ENCODE results near the gene GNPDA1. TPM values are rescaled to one million over a fixed set of nuclear protein-coding genes. Genes with fewer than 3 reads are reported as not detected.
A peak's percentile ranks its signal among the peaks of the same experiment; 100 is the strongest.
"Not testable (repeated sequence)": the region's sequence is repeated elsewhere in the genome, so short reads cannot be mapped to it uniquely, and the experiment has no call there.

Gene GNPDA1
- polyA plus RNA-seq, 1 donor (not counting 4 experiments of a cell fraction or from before 2014, with no cell fraction given), result 18.0 TPM

DNA sequence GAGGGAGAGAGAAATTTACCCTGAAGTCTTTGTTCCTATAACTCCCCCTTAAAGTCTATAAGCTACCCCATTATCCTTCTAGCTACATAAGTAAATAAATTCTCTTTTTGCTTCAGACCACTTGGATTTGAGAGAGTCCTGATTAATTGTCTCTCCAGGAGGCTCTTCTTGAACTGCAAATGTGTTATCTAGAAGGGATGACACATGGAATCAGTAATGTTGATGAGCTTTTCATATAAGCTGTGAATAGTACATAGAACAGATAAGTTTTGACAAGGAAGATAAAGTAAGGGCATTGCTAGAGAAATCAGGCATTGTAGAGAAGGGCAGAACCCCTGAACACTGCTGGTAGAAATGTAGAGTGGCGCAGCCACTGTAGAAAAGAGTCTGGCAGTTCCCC is 42.5 kb upstream of the GNPDA1 start:
- no peaks in the 10 kb centered on the region for H3K36me3 ChIP-seq (ENCODE audit: control insufficient read depth in 2 of 2, extremely low read depth in 1 of 2, insufficient read depth in 2 of 2, low read length in 2 of 2)
- no peaks in the 10 kb centered on the region for H3K9me3 ChIP-seq (ENCODE audit: control insufficient read depth, low read depth, low read length)
- no peak for DNase-seq (ENCODE audit: low read depth, low spot score)
- no peaks in the 10 kb centered on the region for H3K79me2 ChIP-seq (ENCODE audit: control insufficient read depth, insufficient read depth, low read length)
- no peak overlapping the region for H2AFZ ChIP-seq (ENCODE audit: control insufficient read depth, low read length)
- H3K9ac ChIP-seq (ENCODE audit: control insufficient read depth, extremely low read depth, insufficient read depth, low read length), result no peak overlapping the region
- FAIRE-seq, result no peak
- H3K4me1 ChIP-seq (ENCODE audit: control insufficient read depth, extremely low read depth, insufficient read depth, low read length), result peaks cover 33% of the 10 kb centered on the region
- H3K4me3 ChIP-seq (ENCODE audit: control insufficient read depth in 2 of 3, extremely low read depth in 1 of 3, insufficient read depth in 2 of 3, low read depth in 1 of 3, low read length in 3 of 3), result no peak overlapping the region
- H3K27me3 ChIP-seq (ENCODE audit: control insufficient read depth, extremely low read depth, insufficient read depth, low read length), result no peaks in the 10 kb centered on the region
- H3K27ac ChIP-seq (ENCODE audit: control insufficient read depth, insufficient read depth, low read length), result no peak overlapping the region
- dilution Hi-C loops (cut with MboI; ENCODE audit: extremely low pct_ligation_motif_present, low sequenced_read_pairs), result no loop called here
- no peaks in the 10 kb centered on the region for H3K9me1 ChIP-seq (ENCODE audit: control insufficient read depth, extremely low read depth, insufficient read depth, low read length)
- no peaks in the 10 kb centered on the region for H4K20me1 ChIP-seq (ENCODE audit: control insufficient read depth, extremely low read depth, insufficient read depth, low read length)
- no peak overlapping the region for H3K4me2 ChIP-seq (ENCODE audit: control insufficient read depth, extremely low read depth, insufficient read depth, low read depth, low read length)
- no peak for TF ChIP-seq EZH2 (IDR thresholded peaks at IDR 0.05; ENCODE audit: low read length)
- TF ChIP-seq, protein P1, sequence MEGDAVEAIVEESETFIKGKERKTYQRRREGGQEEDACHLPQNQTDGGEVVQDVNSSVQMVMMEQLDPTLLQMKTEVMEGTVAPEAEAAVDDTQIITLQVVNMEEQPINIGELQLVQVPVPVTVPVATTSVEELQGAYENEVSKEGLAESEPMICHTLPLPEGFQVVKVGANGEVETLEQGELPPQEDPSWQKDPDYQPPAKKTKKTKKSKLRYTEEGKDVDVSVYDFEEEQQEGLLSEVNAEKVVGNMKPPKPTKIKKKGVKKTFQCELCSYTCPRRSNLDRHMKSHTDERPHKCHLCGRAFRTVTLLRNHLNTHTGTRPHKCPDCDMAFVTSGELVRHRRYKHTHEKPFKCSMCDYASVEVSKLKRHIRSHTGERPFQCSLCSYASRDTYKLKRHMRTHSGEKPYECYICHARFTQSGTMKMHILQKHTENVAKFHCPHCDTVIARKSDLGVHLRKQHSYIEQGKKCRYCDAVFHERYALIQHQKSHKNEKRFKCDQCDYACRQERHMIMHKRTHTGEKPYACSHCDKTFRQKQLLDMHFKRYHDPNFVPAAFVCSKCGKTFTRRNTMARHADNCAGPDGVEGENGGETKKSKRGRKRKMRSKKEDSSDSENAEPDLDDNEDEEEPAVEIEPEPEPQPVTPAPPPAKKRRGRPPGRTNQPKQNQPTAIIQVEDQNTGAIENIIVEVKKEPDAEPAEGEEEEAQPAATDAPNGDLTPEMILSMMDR (optimal IDR thresholded peaks at IDR 0.05 in 1 of 3, IDR thresholded peaks at IDR 0.05 in 1 of 3, conservative IDR thresholded peaks at IDR 0.05 in 1 of 3; ENCODE audit: extremely low read depth in 1 of 3, insufficient read depth in 2 of 3, low read length in 3 of 3), result no peak

DNA sequence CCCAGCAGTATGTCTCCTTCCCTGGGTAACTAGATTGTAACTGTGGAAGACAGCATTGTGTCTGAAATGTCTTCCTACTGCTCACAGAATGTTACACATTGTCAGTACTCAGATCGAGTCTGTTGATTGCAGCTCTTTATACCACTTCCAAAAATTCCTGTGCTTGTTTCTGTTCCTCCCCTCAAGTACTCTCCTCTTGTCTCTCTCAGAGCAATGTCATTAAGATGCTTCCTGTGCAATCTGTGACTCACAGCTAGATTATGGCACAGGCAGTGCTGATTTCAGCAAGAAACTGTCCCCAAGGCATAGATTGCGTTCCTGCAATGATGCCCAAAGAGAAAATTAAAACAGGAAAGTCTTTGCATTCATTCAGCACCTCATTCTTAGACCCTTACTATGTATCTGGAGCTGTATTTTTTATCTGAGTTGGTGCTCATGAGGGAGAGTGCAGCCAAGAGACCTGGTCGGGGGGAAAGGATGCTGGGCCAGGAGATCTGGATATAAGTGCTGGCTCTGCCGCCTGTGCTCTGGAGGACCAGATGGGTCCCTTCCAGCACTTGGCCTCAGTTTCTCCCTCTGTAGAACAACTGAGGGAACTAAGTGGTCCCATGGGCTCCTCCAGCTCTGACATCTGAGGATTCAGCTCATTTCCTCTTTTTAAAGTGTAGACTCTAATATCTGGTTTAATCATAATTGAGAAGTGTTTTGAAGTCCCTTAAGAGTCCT is 40.8 kb upstream of the GNPDA1 start:
- Histone ChIP-seq H3K36me3 (ENCODE audit: control insufficient read depth in 2 of 2, extremely low read depth in 1 of 2, insufficient read depth in 2 of 2, low read length in 2 of 2) (no peaks in the 10 kb centered on the region), H3K9me3 (ENCODE audit: control insufficient read depth, low read depth, low read length) (no peaks in the 10 kb centered on the region), H3K79me2 (ENCODE audit: control insufficient read depth, insufficient read depth, low read length) (no peaks in the 10 kb centered on the region), H3K27me3 (ENCODE audit: control insufficient read depth, extremely low read depth, insufficient read depth, low read length) (no peaks in the 10 kb centered on the region), H2AFZ (ENCODE audit: control insufficient read depth, low read length) (no peak overlapping the region), H3K9ac (ENCODE audit: control insufficient read depth, extremely low read depth, insufficient read depth, low read length) (no peak overlapping the region), H3K9me1 (ENCODE audit: control insufficient read depth, extremely low read depth, insufficient read depth, low read length) (no peaks in the 10 kb centered on the region), H3K4me2 (ENCODE audit: control insufficient read depth, extremely low read depth, insufficient read depth, low read depth, low read length) (peak overlapping the region; percentile 47), H3K4me1 (ENCODE audit: control insufficient read depth, extremely low read depth, insufficient read depth, low read length) (peaks cover 26% of the 10 kb centered on the region), H3K27ac (ENCODE audit: control insufficient read depth, insufficient read depth, low read length) (no peak overlapping the region), H3K4me3 (ENCODE audit: control insufficient read depth in 2 of 3, extremely low read depth in 1 of 3, insufficient read depth in 2 of 3, low read depth in 1 of 3, low read length in 3 of 3) (no peak overlapping the region), H4K20me1 (ENCODE audit: control insufficient read depth, extremely low read depth, insufficient read depth, low read length) (no peaks in the 10 kb centered on the region)
- DNase-seq (ENCODE audit: low read depth, low spot score) (no peak), FAIRE-seq (peak; percentile 92)
- TF ChIP-seq EZH2 (IDR thresholded peaks at IDR 0.05; ENCODE audit: low read length), result no peak
- dilution Hi-C loops (cut with MboI; ENCODE audit: extremely low pct_ligation_motif_present, low sequenced_read_pairs), result no loop called here

DNA sequence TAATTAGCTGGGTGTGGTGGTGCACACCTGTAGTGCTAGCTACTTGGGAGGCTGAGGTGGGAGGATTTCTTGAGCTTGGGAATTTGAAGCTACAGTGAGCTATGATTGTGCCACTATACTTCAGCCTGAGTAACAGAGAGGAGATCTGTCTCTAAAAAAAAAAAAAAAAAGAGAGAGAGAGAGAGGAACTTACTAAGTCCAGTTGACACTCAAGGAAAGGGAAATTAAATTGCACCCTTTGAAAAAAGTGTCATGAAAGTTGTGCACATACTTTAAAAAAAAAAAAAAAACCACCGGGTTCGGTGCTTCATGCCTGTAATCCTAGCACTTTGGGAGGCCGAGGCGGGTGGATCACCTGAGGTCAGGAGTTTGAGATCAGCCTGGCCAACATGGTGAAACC is 39.2 kb upstream of the GNPDA1 start:
- H3K4me2 ChIP-seq (ENCODE audit: control insufficient read depth, extremely low read depth, insufficient read depth, low read depth, low read length); H3K36me3 ChIP-seq (ENCODE audit: control insufficient read depth in 2 of 2, extremely low read depth in 1 of 2, insufficient read depth in 2 of 2, low read length in 2 of 2); H3K27ac ChIP-seq (ENCODE audit: control insufficient read depth, insufficient read depth, low read length); H3K79me2 ChIP-seq (ENCODE audit: control insufficient read depth, insufficient read depth, low read length); H3K4me3 ChIP-seq (ENCODE audit: control insufficient read depth in 2 of 3, extremely low read depth in 1 of 3, insufficient read depth in 2 of 3, low read depth in 1 of 3, low read length in 3 of 3); H3K9ac ChIP-seq (ENCODE audit: control insufficient read depth, extremely low read depth, insufficient read depth, low read length); FAIRE-seq; H4K20me1 ChIP-seq (ENCODE audit: control insufficient read depth, extremely low read depth, insufficient read depth, low read length); H3K27me3 ChIP-seq (ENCODE audit: control insufficient read depth, extremely low read depth, insufficient read depth, low read length); H3K9me1 ChIP-seq (ENCODE audit: control insufficient read depth, extremely low read depth, insufficient read depth, low read length); dilution Hi-C loops (cut with MboI; ENCODE audit: extremely low pct_ligation_motif_present, low sequenced_read_pairs); DNase-seq (ENCODE audit: low read depth, low spot score); H2AFZ ChIP-seq (ENCODE audit: control insufficient read depth, low read length); H3K9me3 ChIP-seq (ENCODE audit: control insufficient read depth, low read depth, low read length): not testable (repeated sequence)
- H3K4me1 ChIP-seq (ENCODE audit: control insufficient read depth, extremely low read depth, insufficient read depth, low read length), result peaks cover 10% of the 10 kb centered on the region
